Gastroesophageal sphincter (tissue), 3 donors: ENCODE data around the gene CTAG2.
"Not testable (repeated sequence)": the region's sequence is repeated elsewhere in the genome, so short reads cannot be mapped to it uniquely, and the experiment has no call there.

Source experiments
- CTCF ChIP-seq, 4 experiments: fragments of 200-600 bp in 2 of 4; fragments of 450-650 bp in 2 of 4; sonication (generic) in 1 of 4; IDR thresholded peaks; one replicate each; pipeline ENCODE4 v1.5.1; 2017 to 2019; ENCODE audit warnings: antibody characterized with exemption in 4 of 4, mild to moderate bottlenecking in 2 of 4, moderate library complexity in 2 of 4
- EP300 ChIP-seq: sonication (generic); formaldehyde crosslinking; IDR thresholded peaks from one replicate; pipeline ENCODE4 v1.6.1; 2017; ENCODE audit warnings: antibody characterized with exemption, mild to moderate bottlenecking
- POLR2A ChIP-seq, 2 donors: fragments of 450-650 bp; IDR thresholded peaks; one replicate each; pipeline ENCODE4 v1.6.1; 2017; ENCODE audit warnings: antibody characterized with exemption in 2 of 2, mild to moderate bottlenecking in 2 of 2, moderate library complexity in 1 of 2
- POLR2AphosphoS5 ChIP-seq: sonication (generic); formaldehyde crosslinking; IDR thresholded peaks from one replicate; pipeline ENCODE4 v1.6.1; 2017; ENCODE audit warnings: antibody characterized with exemption

DNA sequence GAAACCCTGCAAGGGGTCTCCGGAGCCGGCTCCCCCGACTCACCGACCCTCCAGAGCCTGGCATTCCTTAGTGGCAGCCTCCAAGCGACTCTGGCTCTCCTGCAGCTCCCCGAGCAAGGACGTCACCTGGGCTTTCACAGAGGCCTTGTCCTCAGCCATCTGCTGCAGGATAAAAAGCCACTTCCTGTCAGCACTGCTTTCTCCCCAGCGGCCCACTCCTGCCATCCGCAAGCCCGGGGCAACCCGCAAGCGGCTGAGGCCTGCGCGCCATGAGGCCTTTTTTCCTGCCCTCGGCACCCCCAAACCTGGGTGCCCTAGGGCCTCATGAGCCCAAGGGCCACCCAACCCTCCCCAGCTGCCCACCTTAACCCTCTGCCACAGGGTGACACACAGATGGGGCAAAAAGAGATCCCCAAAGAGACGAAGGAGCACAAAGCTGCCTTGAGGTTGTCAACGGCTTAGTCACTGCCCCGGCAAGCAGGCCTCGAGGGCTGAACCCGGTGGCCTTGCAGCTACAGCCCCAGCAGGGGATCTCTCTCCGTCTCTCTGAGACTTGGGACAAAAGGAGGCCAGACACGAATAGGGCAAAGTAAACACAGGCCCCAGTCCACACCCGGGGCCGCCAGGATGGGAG lies 7.5 kb downstream of the CTAG2 start:
- TF ChIP-seq CTCF (IDR thresholded peaks at IDR 0.05); POLR2AphosphoS5; EP300; POLR2A (IDR thresholded peaks at IDR 0.05): not testable (repeated sequence)
